LHCN-M2 (cell line): ENCODE results near the gene RAD51B. TPM values are rescaled to one million over a fixed set of nuclear protein-coding genes. Genes with fewer than 3 reads are reported as not detected.

Experiments used
- DNase-seq: peaks from one replicate; pipeline ENCODE4 v3.0.0-alpha.2; 2012; ENCODE audit warnings: low read depth
- total RNA-seq: library from RNA; depleted of rRNA; stranded (reverse); fragments of >200 nt; gene quantifications from 2 replicates; pipeline ENCODE4 v1.2.3, GENCODE V29; 2014

Gene RAD51B
- total RNA-seq, 1 experiment from 2014 or later = 14.5 TPM

DNA sequence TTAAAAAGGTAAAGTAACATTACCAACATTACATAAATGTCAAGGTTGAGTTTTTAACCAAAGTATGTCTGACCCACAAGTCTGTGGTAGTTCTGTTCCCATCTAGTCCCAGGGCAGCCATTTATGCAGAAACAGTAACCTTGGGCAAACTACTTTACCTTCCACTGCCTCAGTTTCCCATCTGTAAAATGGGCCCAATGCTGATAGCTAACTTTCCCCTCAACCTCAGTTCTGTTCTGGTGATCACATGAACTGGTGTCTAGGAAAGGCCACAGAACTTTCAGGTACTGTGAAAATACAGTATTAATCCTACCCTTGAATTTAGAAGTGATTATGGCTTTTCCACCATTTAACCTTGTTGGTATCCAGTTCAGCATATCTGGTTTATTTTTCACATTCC lies 859.7 kb downstream of the RAD51B start:
- DNase-seq = no peak

DNA sequence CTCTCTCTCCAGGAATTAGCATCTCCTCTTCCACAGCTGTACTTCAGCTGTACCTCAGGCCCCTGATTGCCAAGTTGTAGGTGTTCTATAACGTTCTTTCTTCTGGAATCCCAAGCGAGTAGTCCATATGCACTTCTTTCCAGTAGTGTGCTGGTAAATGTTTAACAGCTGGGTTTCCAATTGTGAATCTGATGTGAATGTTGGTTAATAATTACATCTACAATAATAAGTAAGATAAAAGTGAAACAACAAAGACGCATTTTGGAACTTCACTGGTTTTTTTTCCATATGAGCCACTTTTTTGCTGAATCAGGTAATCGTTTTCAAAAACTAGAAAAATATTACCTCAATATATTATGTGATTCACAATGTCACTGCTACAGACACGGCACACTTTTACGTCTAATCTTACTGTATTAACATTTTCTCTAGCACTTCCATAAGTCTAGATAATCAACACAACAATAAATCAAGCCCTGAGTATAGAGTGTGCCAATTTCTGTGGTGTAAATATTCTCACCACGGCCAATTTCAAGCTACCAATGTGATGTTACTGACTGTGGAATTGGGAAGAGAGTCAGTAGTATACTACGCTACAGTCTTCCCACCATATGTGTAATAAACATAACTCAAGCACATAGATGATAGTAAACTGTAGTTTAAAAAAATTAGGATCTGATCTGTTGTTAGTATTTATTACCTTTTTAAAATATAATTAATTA lies 860.3 kb downstream of the RAD51B start:
- no peak for DNase-seq

DNA sequence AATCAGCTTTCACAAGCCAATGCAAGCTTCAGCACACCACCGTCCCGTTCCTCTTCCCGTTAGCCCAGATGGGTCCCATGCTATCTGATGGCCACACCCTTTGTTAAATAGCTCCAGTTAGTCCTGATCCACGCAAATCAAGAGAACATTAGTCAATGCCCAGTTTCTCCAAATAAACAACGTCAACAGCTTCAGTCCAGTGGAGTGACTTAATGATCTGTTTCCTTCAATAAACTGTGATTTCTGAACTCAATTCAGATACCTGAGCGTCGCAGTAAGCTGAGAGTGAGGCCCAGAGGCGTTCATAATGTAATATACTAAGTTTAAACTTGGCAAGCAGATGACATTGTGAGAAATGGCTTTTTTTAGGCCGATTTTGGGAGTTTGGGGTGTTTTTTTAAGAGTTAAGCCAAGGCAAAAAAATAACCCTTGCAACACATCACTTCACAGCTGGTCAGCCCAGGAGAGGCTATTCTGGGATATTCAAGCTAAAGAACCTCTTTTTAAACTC lies 861.0 kb downstream of the RAD51B start:
- DNase-seq = peak; percentile 44

DNA sequence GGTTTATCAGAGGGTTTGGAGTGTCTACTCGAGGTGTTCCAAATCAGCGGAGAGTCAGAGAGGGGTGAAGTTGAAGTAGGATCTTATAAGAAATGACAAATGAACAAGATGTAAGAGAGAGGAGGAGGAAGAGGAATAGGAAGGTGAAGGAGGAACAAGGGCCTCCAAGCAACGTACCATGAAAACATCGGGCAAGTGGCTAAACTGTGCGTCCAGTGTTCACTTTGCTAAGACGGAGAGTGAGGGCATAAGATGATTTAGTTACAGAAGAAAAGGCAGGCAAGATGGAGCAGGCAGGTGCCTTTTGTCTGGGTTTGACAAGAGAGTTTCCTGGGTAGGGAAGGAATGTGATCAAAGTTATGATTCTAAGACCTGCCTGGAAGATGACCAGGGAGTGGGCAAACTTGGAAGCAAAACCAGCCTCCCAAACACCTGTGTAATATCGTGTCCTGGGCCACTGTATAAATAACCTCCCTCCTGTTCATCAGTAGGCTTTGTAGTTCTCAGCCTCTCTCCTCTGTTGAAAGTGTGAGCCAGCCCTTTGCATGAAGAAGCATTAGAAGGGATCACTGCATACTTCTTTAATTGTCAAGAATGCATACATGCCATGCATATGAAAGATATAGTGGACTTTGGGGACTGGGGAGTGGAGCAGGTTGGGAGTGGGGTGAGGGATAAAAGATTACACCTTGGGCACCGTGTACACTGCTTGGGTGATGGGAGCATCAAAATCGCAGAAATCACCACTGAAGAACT lies 861.9 kb downstream of the RAD51B start:
- no peak for DNase-seq

DNA sequence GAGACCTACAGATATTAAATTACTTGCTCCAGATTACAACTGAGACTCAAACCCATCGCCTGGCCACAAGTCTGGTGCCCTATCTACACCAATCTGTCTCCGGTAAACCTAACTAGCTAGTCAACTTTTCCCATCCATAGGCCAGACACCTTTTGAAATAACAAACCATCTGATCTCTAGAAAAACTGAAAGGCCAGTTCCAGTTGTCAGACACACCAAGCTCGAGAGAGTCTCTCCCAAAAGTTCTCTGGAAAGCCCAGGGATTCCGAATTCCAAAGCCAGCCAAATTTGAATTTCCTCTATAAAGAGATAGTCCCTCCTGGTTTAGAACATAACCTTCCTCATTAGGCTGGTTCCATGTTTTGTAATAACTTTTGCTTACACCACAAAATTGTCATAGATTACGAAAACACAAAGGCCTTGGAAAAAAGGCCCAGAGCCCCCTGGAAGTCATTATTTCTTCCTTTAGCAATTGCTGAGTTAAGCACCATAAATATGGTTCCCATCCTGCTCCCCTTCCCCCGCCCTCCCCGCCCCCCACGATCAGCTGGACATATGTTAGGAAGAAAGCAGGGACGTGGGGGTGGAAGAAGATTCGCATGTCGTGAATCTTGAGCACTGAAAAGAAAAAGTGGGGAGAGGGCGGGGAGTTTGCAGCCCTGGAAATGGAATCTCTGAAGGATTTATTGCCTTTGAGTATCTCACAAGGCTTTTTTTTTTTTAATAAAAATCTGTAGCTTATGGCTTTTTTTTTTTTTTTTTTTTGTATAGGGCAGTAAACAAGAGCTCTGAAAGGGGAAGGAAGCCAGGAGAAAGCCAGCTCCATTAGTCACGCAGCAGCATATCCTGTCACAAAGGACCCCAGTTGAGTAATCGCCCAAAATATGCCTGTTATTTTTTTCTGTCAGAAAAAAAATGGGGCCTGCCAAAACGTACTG lies 862.9 kb downstream of the RAD51B start:
- DNase-seq = peak; percentile 98

DNA sequence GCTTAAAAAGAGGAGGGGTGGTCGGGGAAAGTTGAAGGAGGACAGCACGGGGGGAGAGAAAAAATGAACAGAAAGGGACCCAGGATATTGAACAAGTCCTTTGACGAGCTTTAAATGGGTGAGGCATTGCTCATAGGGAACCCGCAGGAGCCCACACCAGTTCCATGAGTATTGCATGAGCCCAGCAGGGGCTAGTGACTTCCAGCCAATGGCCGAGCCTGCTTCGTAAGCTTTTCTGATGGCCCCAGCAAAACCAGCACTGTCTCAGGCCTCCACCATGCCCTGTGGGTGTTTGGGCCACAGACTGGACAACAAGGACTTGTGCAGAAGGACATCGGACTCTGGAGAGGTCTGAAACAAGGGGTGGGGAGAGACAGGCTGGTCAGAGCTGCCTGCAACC lies 863.7 kb downstream of the RAD51B start:
- DNase-seq = peak; percentile 71

DNA sequence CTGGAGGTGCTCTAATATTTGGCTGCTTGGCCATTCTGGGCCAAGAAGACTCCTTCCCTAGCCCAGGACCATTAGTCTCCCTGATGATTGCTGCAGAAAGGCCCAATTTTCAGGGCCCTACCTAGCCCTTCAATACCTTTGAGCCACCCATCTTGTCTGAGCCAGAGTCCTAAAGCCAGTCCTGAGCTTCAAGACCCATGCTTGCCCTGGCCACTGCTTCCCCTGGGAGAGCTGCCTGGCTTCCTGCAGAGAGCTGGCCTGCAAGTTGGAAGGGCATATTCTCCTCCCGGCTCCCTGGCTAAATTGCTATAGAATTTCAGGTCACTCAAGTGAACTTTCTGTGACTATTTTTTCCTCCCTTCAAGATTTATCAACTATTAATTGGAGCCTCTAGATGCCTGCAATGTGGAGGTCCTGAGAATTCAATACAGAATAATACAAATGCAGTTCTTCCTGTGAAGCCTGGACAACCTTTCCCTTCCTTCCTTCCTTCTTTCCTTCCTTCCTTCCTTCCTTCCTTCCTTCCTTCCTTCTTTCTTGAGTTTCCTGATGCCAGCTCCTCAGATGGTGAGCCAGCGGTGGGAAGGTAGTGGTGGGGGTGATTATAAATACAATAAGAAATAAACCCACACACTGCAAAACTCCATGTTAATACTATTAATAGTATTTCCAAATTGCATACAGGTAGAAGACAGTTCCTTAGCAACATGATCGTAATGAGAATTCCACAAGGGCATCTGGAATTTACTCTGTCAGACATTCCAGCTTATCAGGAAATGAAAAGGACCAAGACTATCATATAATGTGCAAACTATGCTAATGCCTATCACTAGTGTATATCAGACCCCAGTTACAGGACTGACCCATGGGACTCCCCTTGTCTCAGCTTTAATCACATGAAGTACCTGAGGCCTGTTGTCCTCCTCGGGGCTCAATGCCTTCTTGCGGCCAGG lies 865.2 kb downstream of the RAD51B start:
- DNase-seq = no peak

DNA sequence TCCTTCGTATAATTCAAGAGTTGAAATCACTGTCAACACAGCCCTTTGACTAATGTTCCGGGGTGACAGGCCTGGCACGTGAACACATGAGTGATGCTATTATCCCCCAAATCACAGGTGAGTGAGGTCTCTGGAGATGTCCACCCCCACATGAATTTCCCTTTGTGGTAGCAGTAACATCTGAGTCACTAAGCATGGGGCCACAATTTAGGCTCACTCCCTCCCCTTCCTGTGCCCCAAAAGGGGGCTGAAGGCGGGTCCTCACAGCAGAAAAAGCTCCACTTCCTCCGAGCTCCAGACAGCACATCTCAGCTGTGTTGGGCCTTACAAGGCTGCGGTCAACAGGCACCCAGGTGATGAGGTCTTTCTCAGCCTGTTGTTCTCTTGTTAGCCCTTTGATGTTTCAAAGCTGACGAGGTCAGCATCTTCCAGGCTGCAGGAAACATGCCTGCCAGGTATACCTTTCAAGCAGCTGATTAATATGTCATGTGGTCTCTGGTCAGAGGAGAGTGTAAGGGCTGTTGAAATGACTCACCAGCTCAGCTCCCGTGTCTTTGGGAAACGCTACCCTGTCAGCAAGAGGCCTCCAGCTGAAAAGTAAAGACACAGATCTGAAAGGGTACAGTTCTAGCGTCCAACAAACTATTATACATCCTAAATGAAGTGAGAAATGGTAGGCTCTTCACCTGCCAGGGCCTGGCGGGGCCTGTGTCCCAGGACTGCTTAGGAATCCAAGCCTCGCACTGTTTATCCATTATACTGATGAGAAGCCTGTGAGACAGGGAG lies 866.0 kb downstream of the RAD51B start:
- peak; percentile 79 for DNase-seq

DNA sequence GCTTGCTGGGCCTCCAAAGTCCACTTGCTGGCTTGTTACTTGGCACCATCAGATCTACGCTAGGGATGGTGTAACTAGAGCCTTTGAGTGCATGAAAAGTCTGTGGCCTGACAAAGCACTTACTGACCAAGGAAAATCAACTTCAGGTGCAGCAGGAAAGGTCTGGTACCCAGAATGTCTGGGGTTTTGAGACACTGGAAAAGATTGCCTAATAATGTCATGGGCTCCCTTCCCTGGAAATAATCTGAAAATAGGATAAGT lies 866.6 kb downstream of the RAD51B start:
- DNase-seq = no peak

DNA sequence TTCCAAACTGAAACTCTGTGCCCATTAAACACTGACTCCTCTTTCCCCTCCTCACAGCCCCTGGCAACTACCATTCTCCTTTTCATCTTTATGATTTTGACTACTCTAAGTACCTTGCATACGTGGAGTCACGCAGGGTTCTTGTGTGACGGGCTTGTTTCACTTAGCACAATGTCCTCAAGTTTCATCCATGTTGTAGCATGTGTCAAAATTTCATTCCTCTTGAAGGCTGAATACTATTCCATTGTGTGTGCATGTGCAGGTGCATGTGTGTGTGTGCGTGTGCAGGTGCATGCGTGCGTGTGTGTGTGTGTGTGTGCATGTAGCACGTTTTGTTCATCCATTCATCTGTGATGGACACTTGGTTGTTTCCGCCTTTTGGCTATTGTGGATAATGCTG lies 867.1 kb downstream of the RAD51B start:
- DNase-seq = no peak

DNA sequence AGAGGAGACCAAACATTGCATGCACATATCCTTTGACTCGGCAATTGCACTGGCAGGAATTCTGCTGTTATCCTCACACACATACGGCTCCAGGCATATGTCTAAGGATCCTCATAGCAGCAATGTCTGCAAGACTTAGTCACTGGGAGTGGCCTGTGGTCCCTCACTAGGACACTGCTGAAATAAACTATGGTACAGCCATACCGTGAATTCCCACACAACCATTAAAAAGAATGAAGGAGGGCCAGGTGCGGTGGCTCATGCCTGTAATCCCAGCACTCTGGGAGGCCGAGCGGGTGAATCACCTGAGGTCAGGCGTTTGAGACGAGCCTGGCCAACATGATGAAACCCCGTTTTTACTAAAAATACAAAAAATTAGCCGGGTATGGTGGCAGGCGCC lies 868.2 kb downstream of the RAD51B start:
- peak; percentile 98 for DNase-seq

DNA sequence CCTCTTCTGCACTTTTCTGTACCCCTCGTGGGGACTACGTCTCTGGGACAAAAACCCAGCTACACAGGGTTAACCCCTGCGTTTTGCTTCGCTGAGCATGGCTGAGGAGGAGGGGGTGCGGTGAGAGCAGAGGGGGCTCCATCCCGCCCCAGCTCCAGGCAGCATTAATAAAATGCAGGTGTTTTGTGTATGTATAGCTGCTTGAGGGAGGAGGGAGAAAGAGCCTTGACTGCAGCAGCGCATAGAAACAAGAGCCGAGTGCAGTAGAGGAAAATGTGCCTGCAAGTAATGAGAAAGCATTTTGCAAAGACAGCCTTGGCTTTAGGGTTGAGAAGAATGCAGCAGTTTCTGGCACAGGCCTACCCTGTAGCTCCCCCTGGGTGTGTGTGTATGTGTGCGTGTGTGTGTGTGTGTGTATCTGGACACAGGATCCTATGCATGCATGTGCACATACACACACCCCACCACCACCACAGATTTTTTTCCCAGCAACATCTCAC lies 869.3 kb downstream of the RAD51B start:
- DNase-seq = peak; percentile 66

DNA sequence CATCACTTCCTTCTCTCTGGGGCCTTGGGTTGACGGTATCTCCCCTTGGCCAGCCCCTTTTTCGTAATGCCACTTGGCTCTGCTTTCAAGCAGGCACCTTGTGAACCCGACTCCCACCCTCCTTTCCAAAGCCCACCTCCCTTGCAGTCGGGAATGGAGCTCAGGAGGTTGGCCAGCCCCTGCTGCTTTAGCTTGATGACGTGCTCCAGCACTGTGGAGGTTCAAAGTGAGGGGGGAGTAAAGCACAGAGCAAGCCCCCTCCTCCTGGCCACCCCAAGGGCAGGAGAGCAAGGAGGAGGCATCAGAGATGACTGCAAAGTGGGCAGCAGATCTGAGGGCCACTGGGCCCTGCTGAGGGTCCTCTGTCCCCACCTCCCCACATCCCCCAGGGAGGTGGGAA lies 869.9 kb downstream of the RAD51B start:
- DNase-seq = no peak

DNA sequence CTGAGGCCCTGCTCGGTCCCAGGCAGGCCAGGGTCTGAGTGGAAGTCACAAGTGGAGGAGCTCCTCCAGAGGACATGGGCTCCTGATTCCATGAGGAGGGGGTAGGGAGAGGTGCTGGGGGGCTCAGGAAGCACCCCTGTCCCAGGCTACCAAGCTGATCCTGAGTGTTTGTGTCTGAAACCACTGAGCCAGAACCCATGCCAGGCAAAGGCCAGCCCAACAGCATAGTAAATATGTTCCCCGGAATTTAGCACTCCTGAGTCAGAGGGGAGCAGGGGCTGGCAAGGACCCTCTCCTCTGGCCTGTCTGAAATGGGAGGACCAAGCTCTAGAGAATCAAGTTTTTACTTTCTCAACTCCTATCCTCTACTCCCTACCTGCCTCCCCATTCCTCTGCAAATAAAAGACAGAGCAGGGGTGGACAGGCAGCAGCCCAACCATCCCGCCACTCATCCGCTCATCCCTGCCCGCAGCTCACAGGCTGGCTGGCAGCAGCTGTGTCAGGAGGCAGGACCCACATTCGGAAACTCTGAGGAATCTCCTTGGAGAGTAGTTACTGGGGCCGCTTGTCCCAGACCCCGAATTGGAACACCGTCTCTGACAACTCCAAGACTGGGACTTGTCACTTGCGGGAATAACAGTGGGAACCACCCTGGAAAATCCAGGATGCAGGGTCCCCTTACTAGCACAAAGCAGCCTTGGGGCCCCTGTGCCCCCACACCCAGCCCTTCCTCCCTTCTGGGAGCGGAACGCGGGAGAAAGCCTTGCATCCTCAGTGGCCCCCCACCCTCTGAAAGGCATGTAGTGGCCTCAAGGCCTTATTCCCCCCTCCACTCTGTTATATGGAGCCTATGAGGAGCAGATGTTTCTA lies 870.7 kb downstream of the RAD51B start:
- no peak for DNase-seq

DNA sequence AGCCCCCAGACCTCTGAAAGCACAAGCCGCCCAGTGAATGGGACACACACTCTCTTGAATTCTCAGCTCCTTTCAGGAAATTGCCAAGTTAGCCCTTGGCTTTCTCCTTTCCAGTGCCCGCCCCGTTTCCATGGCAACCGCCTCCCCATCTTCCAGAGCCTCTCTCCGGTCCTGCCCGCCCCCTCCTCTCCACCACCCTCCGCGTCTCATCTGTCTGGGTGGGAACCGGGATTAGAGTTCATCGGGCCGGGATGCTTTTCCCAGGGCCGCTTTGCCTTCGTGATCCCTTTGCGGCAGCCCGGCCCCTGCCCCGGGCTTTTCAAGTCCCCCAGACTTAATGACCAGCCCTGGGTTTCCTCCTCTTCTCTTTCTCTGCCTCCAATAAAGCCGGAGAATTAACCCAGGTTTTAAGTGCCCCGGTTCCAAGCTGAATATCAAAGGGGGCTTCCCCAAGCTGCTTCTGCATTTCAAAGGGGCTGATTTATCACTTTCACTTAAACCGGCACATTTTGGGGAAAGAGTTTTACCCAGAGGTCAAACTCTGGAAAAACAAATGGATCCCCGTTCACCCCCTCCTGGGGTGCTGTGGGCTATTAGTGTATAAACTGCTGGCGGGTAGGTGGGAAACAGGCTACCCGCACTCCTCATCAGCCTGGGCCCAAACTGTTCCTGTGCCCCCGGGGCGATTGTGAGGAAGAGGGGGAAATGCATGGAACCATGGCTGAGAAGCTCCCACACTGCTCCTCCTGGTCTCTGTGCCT lies 871.6 kb downstream of the RAD51B start:
- DNase-seq = no peak

DNA sequence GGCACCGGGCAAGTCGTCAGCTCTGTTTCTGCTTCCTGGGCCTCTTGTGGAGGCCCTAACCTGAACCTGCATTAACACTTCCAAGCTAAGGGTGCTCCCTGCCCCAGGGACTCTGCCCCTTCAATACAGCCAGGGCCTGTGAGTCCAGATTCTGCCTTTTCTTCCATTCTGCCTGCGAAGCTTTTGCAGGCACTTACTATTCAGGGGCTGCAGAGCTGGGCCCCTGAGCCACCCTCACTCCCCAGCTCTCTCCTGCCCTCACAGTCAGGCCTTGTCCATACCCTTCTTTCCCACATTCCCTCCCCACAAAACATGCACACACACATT lies 872.2 kb downstream of the RAD51B start:
- no peak for DNase-seq

DNA sequence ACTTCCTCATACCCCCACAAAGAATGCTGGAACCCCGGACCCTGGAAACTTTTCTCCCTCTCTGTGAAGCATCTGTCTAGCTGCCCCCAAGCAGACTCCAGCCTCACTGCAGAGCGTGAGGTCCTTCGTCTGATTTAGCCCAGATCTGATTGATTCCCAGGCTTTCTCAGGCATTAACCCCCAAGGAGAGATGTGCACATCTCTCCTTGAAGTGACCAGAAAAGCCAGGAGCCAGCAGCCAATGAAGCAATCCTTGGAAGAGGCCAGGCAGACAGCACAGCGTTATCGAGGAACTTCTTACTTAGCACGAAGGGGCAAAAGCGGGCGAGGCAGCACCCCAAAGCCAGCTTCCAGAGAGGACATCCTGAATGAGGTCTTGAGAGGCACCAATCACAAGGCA lies 872.6 kb downstream of the RAD51B start:
- DNase-seq = no peak
